Fibroblast of lung (primary cell): ENCODE results near the gene EIF2S1.

Experiments used
- CTCF ChIP-seq, 2 donors: IDR thresholded peaks in 1 of 2; conservative IDR thresholded peaks in 1 of 2; 1 replicate in 1 of 2; 2 replicates in 1 of 2; pipeline ENCODE4 v1.5.1; 2011 to 2012; ENCODE audit warnings: low read length in 2 of 2, control low read depth in 1 of 2, inconsistent platforms in 1 of 2, low read depth in 1 of 2, mild to moderate bottlenecking in 1 of 2
- EZH2 ChIP-seq: IDR thresholded peaks from 2 replicates; pipeline ENCODE4 v1.5.1; 2012; ENCODE audit warnings: low read length, control low read depth, mild to moderate bottlenecking; ENCODE audit errors: missing control alignments

GRCh38 chr14:67426983-67427606 is 67.0 kb downstream of the EIF2S1 start:
- peak; percentile 80 to 87 for TF ChIP-seq CTCF (conservative IDR thresholded peaks at IDR 0.05 in 1 of 2, IDR thresholded peaks at IDR 0.05 in 1 of 2; ENCODE audit: low read depth in 1 of 2, low read length in 2 of 2)
- TF ChIP-seq EZH2, result no peak
